K562 (cell line): Measurements from ENCODE around the gene PHF5A. TPM values are rescaled to one million over a fixed set of nuclear protein-coding genes. Genes with fewer than 3 reads are reported as not detected.

ENCODE experiments used
- C11orf30 ChIP-seq: fragments of 450-650 bp; IDR thresholded peaks from 2 replicates; pipeline ENCODE4 v1.6.1; 2016; ENCODE audit warnings: low read depth, mild to moderate bottlenecking
- HMGXB4 ChIP-seq: sonication (generic); formaldehyde crosslinking; IDR thresholded peaks from 2 replicates; pipeline ENCODE4 v1.8.1; 2023; ENCODE audit warnings: mild to moderate bottlenecking, missing genetic modification reagents
- REST ChIP-seq, 2 experiments: fragments of 450-650 bp; formaldehyde crosslinking in 1 of 2; IDR thresholded peaks; 2 replicates each; pipeline versions ENCODE4 v1.4.0 to v1.6.1; 2014 to 2020; ENCODE audit warnings: mild to moderate bottlenecking in 2 of 2, borderline replicate concordance in 1 of 2, low read depth in 1 of 2
- TOE1 ChIP-seq, 2 experiments: fragments of 450-650 bp in 1 of 2; sonication (generic) in 1 of 2; formaldehyde crosslinking in 1 of 2; IDR thresholded peaks; 2 replicates each; pipeline versions ENCODE4 v1.7.1 to v1.8.0; 2016 to 2022; ENCODE audit warnings: borderline replicate concordance in 2 of 2, mild to moderate bottlenecking in 2 of 2, antibody characterized with exemption in 1 of 2, inconsistent platforms in 1 of 2, low read depth in 1 of 2, missing genetic modification reagents in 1 of 2, moderate library complexity in 1 of 2
- ZNF239 ChIP-seq: fragments of 250-450 bp; sonication (Bioruptor Pico); IDR thresholded peaks from 2 replicates; pipeline ENCODE4 v1.4.0; 2020; ENCODE audit warnings: mild to moderate bottlenecking
- polyA plus RNA-seq, 8 experiments: library from polyadenylated mRNA; depleted of rRNA in 4 of 8; stranded (reverse) in 5 of 8; unstranded in 3 of 8; fragments of >200 nt; fragmentation: Nextera tagmentation in 2 of 8; fragmentation: Illumina TruSeq in 1 of 8; extraction: Ambion mirVana in 2 of 8; extraction: Trizol in 1 of 8; gene quantifications; 2 replicates each; pipeline versions ENCODE4 v1.2.1 to v1.2.3, GENCODE V29; 2011 to 2014; ENCODE audit warnings: inconsistent platforms in 1 of 8, missing spikeins in 1 of 8
- total RNA-seq, 7 experiments: library from RNA; depleted of rRNA in 6 of 7; stranded (reverse); fragments of >200 nt in 6 of 7; fragmentation: Illumina TruSeq in 2 of 7; extraction: Trizol in 2 of 7; gene quantifications; 2 replicates each; pipeline versions ENCODE4 v1.2.1 to v1.2.3, GENCODE V29; 2011 to 2021; ENCODE audit warnings: low replicate concordance in 1 of 7
- TF ChIP-seq, protein P1 (sequence below): sonication (generic); formaldehyde crosslinking; IDR thresholded peaks from 2 replicates; pipeline ENCODE4 v1.8.0; 2022; ENCODE audit warnings: mild to moderate bottlenecking, missing genetic modification reagents
- TF ChIP-seq, protein P2 (sequence below): IDR thresholded peaks from 3 replicates; pipeline ENCODE4 v1.6.1; 2011; ENCODE audit warnings: borderline replicate concordance, mild to moderate bottlenecking; ENCODE audit not compliant: insufficient read length, insufficient read depth

The PHF5A gene
- total and polyA plus RNA-seq, 9 of the 15 experiments (the other 6 are each of a cell fraction or from before 2014, with no cell fraction given): 14.2 to 144 (median 101) TPM

DNA sequence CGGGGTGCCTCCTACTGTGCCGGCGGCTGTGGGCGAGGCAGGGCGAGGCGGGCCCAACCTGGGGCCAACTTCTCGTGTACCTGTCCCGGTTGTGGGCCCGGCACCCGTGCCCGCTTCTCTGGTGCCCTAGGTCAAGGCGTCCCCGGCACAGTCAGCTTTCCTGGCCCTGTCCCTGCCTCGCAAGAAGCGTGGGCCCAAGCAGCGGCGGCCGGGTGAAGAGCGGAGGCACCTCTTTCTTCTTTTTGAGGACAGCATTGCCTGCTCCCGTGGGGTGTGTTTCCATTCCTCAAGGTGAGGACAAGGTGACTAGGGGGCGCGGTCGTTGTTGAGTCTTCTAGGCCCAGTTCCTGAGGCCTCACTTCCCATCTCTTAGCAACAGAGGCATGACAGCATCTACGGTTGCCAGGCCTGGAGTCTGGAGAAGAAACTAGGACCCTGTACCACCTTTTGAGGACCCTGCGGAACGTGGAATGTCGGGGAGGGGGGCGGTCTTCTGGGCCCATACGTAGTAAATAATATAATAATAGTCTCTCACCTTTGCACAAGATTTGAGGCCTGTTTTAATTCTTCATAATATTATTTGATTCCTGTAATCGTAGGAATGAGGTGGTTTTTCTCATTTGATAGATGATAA lies 843 bp upstream of the PHF5A start (continued):
- no peak for TF ChIP-seq REST (IDR thresholded peaks at IDR 0.05; ENCODE audit: borderline replicate concordance)
- 0 out of 2 replicates have a peak, but pooled peaks have one; percentile 34 for TF ChIP-seq REST (CRISPR knock-in tag; IDR thresholded peaks at IDR 0.05; ENCODE audit: low read depth)
- TF ChIP-seq HMGXB4: no peak
- TF ChIP-seq, protein P1, sequence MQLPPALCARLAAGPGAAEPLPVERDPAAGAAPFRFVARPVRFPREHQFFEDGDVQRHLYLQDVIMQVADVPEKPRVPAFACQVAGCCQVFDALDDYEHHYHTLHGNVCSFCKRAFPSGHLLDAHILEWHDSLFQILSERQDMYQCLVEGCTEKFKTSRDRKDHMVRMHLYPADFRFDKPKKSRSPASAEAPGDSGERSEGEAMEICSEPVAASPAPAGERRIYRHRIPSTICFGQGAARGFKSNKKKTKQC: no peak
- TF ChIP-seq, protein P2, sequence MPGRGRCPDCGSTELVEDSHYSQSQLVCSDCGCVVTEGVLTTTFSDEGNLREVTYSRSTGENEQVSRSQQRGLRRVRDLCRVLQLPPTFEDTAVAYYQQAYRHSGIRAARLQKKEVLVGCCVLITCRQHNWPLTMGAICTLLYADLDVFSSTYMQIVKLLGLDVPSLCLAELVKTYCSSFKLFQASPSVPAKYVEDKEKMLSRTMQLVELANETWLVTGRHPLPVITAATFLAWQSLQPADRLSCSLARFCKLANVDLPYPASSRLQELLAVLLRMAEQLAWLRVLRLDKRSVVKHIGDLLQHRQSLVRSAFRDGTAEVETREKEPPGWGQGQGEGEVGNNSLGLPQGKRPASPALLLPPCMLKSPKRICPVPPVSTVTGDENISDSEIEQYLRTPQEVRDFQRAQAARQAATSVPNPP: no peak
- no peak for TF ChIP-seq TOE1 (IDR thresholded peaks at IDR 0.05; ENCODE audit: borderline replicate concordance)
- no peak for TF ChIP-seq TOE1 (CRISPR knock-in tag; IDR thresholded peaks at IDR 0.05; ENCODE audit: borderline replicate concordance, low read depth)
- TF ChIP-seq ZNF239 (CRISPR knock-in tag): no peak
- no peak; the same call in 1 of the 2 replicates for TF ChIP-seq C11orf30
